Measurements from ENCODE around the gene MIX23.

The MIX23 gene

GRCh38 chr3:122382888-122383666 lies at the start of gene MIX23:
Gene MIX23 (minus strand): TSS chr3:122383231. CDS start chr3:122383224, 7 bp downstream.
- peak; percentile 76 to 86 for DNase-seq
- Mint-ChIP-seq H3K4me1 (peaks cover 72% of the 10 kb centered on the region), H3K27me3 (no peaks in the 10 kb centered on the region), H3K27ac (peak within 1 kb of the TSS; percentile 91 to 95), H3K4me3 (peak within 1 kb of the TSS; percentile 91 to 94), H3K9me3 (no peaks in the 10 kb centered on the region)
- ATAC-seq = peak; percentile 49

DNA sequence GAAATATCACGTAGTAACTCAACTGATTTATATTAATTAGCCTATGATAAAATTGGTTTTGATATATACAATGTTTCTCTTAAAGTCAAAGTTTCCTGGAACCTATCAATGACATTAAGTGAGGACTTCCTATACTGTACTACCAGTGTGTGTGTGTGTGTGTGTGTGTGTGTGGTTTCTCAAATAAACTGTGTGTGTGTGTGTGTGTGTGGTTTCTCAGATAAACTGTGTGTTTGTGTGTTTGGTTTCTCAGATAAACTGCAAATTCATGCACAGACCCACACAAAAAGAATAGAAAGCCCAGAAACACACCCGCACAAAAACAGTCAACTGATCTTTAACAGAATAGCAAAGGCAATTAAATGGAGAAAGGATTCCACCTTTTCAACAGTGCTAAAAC lies 47.3 kb upstream of the MIX23 start:
- Mint-ChIP-seq H3K4me1 (peaks cover 19% of the 10 kb centered on the region), H3K4me3 (no peak overlapping the region), H3K27ac (no peak overlapping the region), H3K27me3 (no peaks in the 10 kb centered on the region), H3K9me3 (no peaks in the 10 kb centered on the region)
- DNase-seq = no peak
- ATAC-seq = no peak

- peak; percentile 91 for ATAC-seq
- peak overlapping the region; percentile 30 to 69 for H3K27ac Mint-ChIP-seq
These were observed 44.9 kb upstream of the MIX23 start for GRCh38 chr3:122427857-122428471.

GRCh38 chr3:122421836-122422235 lies 38.8 kb upstream of the MIX23 start:
- H3K27ac Mint-ChIP-seq = no peak overlapping the region
- ATAC-seq (no peak), DNase-seq (no peak)
- no peaks in the 10 kb centered on the region for H3K27me3 Mint-ChIP-seq
- H3K9me3 Mint-ChIP-seq = no peaks in the 10 kb centered on the region
- H3K4me3 Mint-ChIP-seq = no peak overlapping the region
- H3K4me1 Mint-ChIP-seq = peaks cover 20% of the 10 kb centered on the region

More at GRCh38 chr3:122427857-122428471, 44.9 kb upstream of the MIX23 start:
- Mint-ChIP-seq H3K4me1 (peaks cover 27% of the 10 kb centered on the region), H3K4me3 (peak overlapping the region in 1 of 2 donors; percentile 13), H3K9me3 (no peaks in the 10 kb centered on the region), H3K27me3 (no peaks in the 10 kb centered on the region)
- no peak for DNase-seq

DNA sequence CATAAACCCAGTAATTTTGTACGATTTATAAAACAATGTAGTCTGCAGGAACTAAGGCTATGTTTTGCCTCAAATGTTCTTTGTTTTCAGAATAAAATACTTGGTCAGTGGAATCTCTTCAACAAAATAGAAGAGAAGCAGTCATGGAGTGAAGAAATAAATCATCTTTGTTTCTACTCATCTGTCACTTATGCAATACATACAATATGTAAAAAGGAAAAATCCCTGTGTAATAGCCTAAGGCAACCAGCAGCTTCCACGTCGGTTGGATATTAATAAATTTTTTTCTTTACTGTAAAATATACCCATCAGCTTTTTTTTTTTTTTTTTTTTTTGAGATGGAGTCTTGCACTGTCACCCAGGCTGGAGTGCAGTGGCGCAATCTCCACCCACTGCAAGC lies 38.1 kb upstream of the MIX23 start:
- H3K27me3 Mint-ChIP-seq = no peaks in the 10 kb centered on the region
- H3K9me3 Mint-ChIP-seq = no peaks in the 10 kb centered on the region
- no peak overlapping the region for H3K4me3 Mint-ChIP-seq
- no peak for DNase-seq
- ATAC-seq = no peak
- peaks cover 27% of the 10 kb centered on the region for H3K4me1 Mint-ChIP-seq
- no peak overlapping the region for H3K27ac Mint-ChIP-seq

DNA sequence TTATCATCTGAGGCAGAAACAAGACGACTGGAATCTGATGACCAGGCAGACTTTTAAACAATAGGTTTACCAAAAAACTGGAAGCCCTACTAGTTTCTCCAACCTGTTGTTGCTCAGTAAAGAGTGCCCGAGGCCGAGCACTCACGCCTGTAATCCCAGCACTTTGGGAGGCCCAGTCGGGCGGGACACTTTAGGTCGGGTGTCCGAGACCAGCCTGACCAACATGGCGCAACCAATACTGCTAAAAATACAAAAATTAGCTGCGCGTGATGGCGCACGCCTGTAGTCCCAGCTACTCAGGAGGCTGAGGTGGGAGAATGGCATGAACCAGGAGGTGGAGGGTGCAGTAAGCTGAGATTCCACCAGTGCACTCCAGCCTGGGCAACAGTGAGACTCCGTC lies 33.9 kb upstream of the MIX23 start:
- H3K9me3 Mint-ChIP-seq = no peaks in the 10 kb centered on the region
- no peaks in the 10 kb centered on the region for H3K27me3 Mint-ChIP-seq
- ATAC-seq (no peak), DNase-seq (no peak)
- H3K27ac Mint-ChIP-seq = peak overlapping the region; percentile 99
- H3K4me3 Mint-ChIP-seq = peak overlapping the region; percentile 99
- peaks cover 59% of the 10 kb centered on the region for H3K4me1 Mint-ChIP-seq

DNA sequence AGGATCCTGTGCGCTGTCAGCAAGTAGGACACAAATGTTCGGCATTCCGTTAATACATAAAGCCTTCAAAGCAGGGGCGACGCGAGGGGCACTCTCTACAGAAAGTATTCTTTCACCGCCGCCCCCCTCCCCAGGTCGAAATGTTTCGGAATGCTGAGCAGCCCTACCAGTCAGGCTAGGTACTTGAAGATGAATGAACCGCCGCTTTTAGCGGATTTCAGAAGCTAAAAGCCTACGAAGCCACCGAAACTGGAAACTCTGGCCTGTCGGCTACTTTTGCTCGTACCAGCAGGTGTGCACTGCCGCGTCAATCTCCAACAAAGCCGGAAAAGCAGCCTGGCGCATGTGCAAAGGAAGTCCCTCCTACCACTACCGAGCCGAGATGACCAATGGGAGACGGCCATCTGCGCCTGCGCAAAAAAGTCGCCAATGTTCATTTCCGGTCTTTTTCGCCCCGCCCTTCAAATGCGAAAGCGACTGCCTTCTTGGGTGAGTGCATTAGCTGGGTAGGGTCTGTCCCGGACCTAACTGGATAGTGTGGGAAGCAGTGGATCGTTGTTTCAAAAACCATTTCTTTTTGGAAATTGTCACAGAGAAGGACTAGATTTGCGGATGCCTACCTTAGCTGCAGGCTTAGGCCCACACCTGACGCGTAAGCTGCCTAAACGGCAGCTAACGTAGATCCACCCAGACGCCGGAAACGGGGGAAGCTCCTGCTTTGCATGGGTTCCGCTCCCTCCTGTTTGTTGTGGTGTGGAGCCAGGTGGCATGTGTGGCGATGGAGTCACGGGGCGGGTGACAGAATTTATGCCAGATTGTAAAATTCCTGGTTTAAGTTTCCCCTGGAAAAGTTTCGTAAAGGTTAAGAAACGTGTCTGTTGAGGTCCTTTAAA lies 33.0 kb upstream of the MIX23 start, which contains the start of gene WDR5B:
Gene WDR5B (minus strand): TSS at position 301 of the 893 bp plus-strand sequence. CDS start 534 bp downstream, outside the sequence.
- no peaks in the 10 kb centered on the region for H3K27me3 Mint-ChIP-seq
- peak within 1 kb of the TSS; percentile 99 for H3K27ac Mint-ChIP-seq
- peak; percentile 93 for ATAC-seq
- H3K4me3 Mint-ChIP-seq = peak within 1 kb of the TSS; percentile 99
- peaks cover 63% of the 10 kb centered on the region for H3K4me1 Mint-ChIP-seq
- no peaks in the 10 kb centered on the region for H3K9me3 Mint-ChIP-seq
- peak; percentile 98 to 99 for DNase-seq

GRCh38 chr3:122415104-122415744 lies 32.2 kb upstream of the MIX23 start:
- DNase-seq = peak; percentile 44 to 68
- peak; percentile 73 for ATAC-seq
- H3K4me1 Mint-ChIP-seq = peaks cover 71% of the 10 kb centered on the region
- H3K4me3 Mint-ChIP-seq = peak overlapping the region; percentile 99
- H3K9me3 Mint-ChIP-seq = no peaks in the 10 kb centered on the region
- no peaks in the 10 kb centered on the region for H3K27me3 Mint-ChIP-seq
- peak overlapping the region; percentile 99 for H3K27ac Mint-ChIP-seq

GRCh38 chr3:122414391-122414790 lies 31.4 kb upstream of the MIX23 start:
- no peaks in the 10 kb centered on the region for H3K9me3 Mint-ChIP-seq
- no peak for ATAC-seq

DNA sequence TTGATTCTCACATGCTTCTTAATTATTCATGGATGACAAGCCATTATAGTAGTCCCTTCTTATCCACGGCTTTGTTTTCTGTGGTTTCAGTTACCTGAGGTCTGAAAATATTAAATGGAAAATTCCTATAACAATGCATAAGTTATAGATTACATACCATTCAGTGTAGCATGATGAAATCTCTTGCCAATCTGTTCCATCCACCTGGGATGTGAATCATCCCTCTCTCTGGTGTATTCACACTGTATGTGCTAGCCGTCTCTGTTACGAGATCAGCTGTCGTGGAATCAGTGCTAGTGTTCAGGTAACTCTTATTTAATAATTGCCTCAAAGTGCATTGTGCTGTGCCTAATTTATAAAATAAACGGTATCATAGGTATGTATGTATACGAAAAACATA lies 27.6 kb upstream of the MIX23 start:
- Mint-ChIP-seq H3K27me3 (no peaks in the 10 kb centered on the region), H3K4me1 (peaks cover 67% of the 10 kb centered on the region), H3K4me3 (peak overlapping the region in 1 of 2 donors; percentile 63), H3K9me3 (no peaks in the 10 kb centered on the region), H3K27ac (peak overlapping the region; percentile 89 to 95)
- DNase-seq (peak in 1 of 2 donors; percentile 44), ATAC-seq (peak; percentile 84)

More at GRCh38 chr3:122414391-122414790, 31.4 kb upstream of the MIX23 start:
- H3K27ac Mint-ChIP-seq = no peak overlapping the region
- H3K27me3 Mint-ChIP-seq = no peaks in the 10 kb centered on the region
- peak overlapping the region; percentile 99 for H3K4me3 Mint-ChIP-seq
- no peak for DNase-seq
- H3K4me1 Mint-ChIP-seq = peaks cover 77% of the 10 kb centered on the region

DNA sequence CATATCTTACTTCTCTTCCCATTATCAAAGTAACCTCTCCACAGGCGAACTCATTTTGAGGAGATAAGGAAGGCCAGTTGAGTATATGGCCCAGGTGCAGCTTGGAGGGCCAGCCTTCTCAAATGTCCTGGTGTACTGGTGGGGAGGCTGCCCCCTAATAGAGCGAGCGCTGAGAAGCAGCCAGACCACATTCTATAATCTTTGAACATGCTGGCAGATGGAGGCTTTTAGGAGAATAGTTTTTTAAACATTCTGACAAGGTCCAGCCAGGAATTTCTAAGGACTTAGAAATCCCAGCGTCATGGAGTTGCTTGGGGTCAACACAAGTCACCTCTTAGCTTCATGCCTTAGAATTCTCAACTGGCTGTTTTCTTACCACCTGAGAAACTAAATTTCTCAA lies 27.1 kb upstream of the MIX23 start:
- no peaks in the 10 kb centered on the region for H3K27me3 Mint-ChIP-seq
- DNase-seq (no peak), ATAC-seq (no peak)
- H3K4me3 Mint-ChIP-seq = no peak overlapping the region
- H3K9me3 Mint-ChIP-seq = no peaks in the 10 kb centered on the region
- H3K27ac Mint-ChIP-seq = peak overlapping the region; percentile 89 to 95
- H3K4me1 Mint-ChIP-seq = peaks cover 65% of the 10 kb centered on the region

- DNase-seq (no peak), ATAC-seq (no peak)
- H3K9me3 Mint-ChIP-seq = no peaks in the 10 kb centered on the region
- H3K4me3 Mint-ChIP-seq = peak overlapping the region in 1 of 2 donors; percentile 1
- H3K27me3 Mint-ChIP-seq = no peaks in the 10 kb centered on the region
- H3K27ac Mint-ChIP-seq = peak overlapping the region; percentile 0 to 82
- peaks cover 58% of the 10 kb centered on the region for H3K4me1 Mint-ChIP-seq
These were observed 26.4 kb upstream of the MIX23 start for GRCh38 chr3:122409446-122409845.

DNA sequence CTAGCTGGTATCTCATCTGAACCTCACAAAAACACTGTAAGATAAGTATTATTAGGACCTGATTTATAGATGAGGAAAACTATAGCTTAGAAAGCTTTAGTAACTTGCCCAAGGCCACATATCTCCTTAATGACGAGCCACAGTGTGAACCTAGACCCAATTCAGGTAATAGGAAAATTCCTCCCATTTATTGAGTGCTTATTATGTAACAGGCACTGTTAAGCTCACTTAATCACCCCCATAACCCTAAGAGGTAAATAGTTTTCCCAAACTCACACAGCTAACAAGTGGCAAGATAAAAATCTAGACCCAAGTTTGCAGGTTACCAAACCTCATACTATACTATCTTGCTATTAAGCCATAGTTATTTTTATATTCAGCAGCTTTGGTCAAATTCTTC lies 24.9 kb upstream of the MIX23 start:
- Mint-ChIP-seq H3K9me3 (no peaks in the 10 kb centered on the region), H3K4me3 (no peak overlapping the region), H3K4me1 (peaks cover 43% of the 10 kb centered on the region), H3K27ac (no peak overlapping the region), H3K27me3 (no peaks in the 10 kb centered on the region)
- DNase-seq (no peak), ATAC-seq (no peak)

DNA sequence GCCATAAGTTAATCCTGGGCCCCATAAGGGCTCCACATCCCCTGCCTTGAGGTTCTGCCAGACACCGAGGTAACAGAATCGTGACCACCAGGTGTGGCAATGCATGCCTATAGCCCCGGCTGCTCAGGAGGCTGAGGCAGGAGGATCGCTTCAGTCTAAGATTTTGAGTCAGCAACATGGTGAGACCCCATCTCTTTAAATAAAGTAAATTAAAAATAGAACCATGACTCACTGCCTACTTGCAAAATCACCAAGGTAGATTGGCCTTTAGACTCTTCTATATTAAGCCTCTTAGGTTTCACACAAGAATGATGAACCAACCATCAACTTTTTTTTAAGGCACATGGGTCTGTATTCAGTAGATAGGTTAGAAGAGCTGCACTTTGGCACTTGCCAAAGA lies 23.2 kb upstream of the MIX23 start:
- no peak for DNase-seq
- Mint-ChIP-seq H3K27ac (peak overlapping the region; percentile 69 to 98), H3K27me3 (no peaks in the 10 kb centered on the region), H3K4me1 (peaks cover 31% of the 10 kb centered on the region), H3K9me3 (no peaks in the 10 kb centered on the region), H3K4me3 (no peak overlapping the region)
- ATAC-seq = peak; percentile 24

DNA sequence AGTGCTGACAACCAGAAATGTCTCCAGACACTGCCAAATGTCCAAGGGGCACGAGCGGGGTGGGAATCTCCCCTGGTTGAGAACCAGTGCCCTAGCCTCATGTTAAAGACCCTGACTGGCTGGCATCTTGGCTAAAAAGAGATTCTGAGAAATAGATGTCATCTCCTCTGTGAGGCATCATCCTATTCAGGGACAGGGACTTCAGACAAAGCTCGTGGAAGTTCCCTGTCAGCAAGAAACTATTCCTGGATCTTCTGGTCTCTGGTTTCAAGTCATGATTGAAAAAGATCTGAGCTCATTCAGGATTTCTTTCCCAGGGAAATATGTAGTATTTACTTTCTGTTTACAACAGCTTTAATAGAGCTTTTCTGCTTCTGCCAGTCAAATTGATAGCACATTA lies 22.0 kb upstream of the MIX23 start:
- ATAC-seq (no peak), DNase-seq (no peak)
- no peak overlapping the region for H3K27ac Mint-ChIP-seq
- no peaks in the 10 kb centered on the region for H3K27me3 Mint-ChIP-seq
- H3K9me3 Mint-ChIP-seq = no peaks in the 10 kb centered on the region
- no peak overlapping the region for H3K4me3 Mint-ChIP-seq
- H3K4me1 Mint-ChIP-seq = peaks cover 24% of the 10 kb centered on the region

All from stimulated activated naive CD8-positive, alpha-beta T cell treated with anti-CD3 and anti-CD28 coated beads, Interleukin-15, amount 100 ng/mL, for 72 hours (primary cell).